Hypothalamus (tissue), 51 donors: ENCODE data around the gene IGF1R.

Experiments
- DNase-seq, 51 donors: peaks; one replicate each; lab custom pipeline; 2025; lab: John Stamatoyannopoulos, UW

Gene IGF1R

GRCh38 chr15:98699591-98700424, 51.5 kb downstream of the IGF1R start:
- no peak for DNase-seq

- no peak for DNase-seq
Observed at GRCh38 chr15:98700519-98700918, 52.2 kb downstream of the IGF1R start.

GRCh38 chr15:98703126-98703685, 54.9 kb downstream of the IGF1R start:
- DNase-seq, result no peak

GRCh38 chr15:98705070-98705469, 56.7 kb downstream of the IGF1R start:
- DNase-seq, result no peak

- DNase-seq, result no peak
Observed at GRCh38 chr15:98706387-98706786, 58.0 kb downstream of the IGF1R start.

- no peak for DNase-seq
Observed at GRCh38 chr15:98706986-98707385, 58.6 kb downstream of the IGF1R start.

GRCh38 chr15:98708037-98708590, 59.8 kb downstream of the IGF1R start:
- no peak for DNase-seq

- DNase-seq, result no peak
Observed at GRCh38 chr15:98711810-98712209, 63.5 kb downstream of the IGF1R start.

GRCh38 chr15:98712845-98713584, 64.7 kb downstream of the IGF1R start:
- no peak for DNase-seq

GRCh38 chr15:98713585-98714001, 65.3 kb downstream of the IGF1R start:
- peak in 2 of 51 donors; percentile 12 to 36 for DNase-seq

- DNase-seq, result no peak
Observed at GRCh38 chr15:98714922-98715321, 66.6 kb downstream of the IGF1R start.

GRCh38 chr15:98715401-98715800, 67.1 kb downstream of the IGF1R start:
- no peak for DNase-seq

- no peak for DNase-seq
Observed at GRCh38 chr15:98715890-98716443, 67.6 kb downstream of the IGF1R start.

GRCh38 chr15:98717371-98717770, 69.0 kb downstream of the IGF1R start:
- no peak for DNase-seq

GRCh38 chr15:98717942-98718341, 69.6 kb downstream of the IGF1R start:
- no peak for DNase-seq

- DNase-seq, result peak in 2 of 51 donors; percentile 6 to 11
Observed at GRCh38 chr15:98718426-98719136, 70.2 kb downstream of the IGF1R start.

- DNase-seq, result no peak
Observed at GRCh38 chr15:98719137-98719740, 70.9 kb downstream of the IGF1R start.

GRCh38 chr15:98720031-98720430, 71.7 kb downstream of the IGF1R start:
- no peak for DNase-seq

GRCh38 chr15:98720577-98721565, 72.5 kb downstream of the IGF1R start:
- no peak for DNase-seq
